ENCODE measurements around the gene MZF1.

The MZF1 gene

DNA sequence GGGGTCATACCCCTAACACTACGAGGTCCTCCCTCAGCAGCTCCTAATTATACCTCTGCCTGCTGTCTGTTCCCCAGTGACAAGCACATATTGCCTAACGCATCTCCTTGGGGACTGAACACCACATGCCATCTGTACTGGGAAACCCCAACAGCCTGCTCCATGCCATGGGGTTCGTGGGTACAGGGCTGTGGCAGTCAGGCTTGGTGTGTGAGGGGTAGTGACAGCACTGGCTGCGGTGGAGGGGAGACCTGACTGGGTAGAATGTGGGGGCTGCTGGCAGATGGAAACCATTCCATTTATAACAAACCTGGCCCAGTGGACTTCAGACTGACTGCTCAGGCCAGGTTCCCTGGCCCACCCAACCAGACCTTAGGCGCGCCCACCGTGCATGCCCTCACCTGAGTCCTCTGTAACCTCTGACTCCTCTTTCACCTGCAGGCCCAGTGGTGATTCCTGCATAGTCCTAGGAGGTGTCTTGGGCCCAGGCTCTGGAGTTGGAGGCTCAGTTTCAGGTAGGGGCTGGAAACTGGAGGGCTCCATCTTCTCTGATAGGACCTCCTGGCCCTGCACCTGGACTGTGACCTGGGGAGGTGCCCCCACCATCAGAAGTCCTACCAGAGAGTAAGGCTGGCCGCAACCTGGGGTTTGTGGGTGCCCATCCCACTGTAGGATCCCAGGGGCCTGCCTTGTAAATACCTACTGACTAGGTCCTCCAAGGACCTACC lies 3.0 kb downstream of the MZF1 start:
- DNase-seq: no peak

GRCh38 chr19:58569191-58569942 lies 3.8 kb downstream of the MZF1 start:
- DNase-seq: no peak

GRCh38 chr19:58568453-58569130 lies 4.5 kb downstream of the MZF1 start:
- no peak for DNase-seq

- no peak for DNase-seq
Measured at GRCh38 chr19:58566989-58567388, 6.1 kb downstream of the MZF1 start.

DNA sequence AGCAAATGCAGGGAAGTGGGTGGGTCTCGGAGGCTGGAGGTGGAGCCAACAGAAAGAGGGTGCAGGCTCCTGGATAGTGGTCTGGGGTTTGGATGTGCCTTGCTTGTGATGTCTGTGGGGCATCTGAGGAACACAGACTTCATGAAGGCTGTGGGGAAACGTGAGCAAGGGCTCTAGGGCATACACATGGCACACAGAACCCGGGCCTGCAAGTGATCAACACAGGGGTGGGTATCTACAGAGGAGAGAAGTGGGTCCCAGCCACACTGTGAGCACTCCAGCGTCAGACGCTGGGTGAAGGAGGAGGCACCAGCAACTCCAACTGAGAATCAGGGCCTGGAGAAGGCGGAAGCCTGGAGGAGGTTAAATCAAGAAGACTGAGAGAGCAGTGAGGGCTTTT lies 9.3 kb downstream of the MZF1 start:
- no peak for DNase-seq

GRCh38 chr19:58563034-58563573 lies 10.0 kb downstream of the MZF1 start:
- no peak for DNase-seq

DNA sequence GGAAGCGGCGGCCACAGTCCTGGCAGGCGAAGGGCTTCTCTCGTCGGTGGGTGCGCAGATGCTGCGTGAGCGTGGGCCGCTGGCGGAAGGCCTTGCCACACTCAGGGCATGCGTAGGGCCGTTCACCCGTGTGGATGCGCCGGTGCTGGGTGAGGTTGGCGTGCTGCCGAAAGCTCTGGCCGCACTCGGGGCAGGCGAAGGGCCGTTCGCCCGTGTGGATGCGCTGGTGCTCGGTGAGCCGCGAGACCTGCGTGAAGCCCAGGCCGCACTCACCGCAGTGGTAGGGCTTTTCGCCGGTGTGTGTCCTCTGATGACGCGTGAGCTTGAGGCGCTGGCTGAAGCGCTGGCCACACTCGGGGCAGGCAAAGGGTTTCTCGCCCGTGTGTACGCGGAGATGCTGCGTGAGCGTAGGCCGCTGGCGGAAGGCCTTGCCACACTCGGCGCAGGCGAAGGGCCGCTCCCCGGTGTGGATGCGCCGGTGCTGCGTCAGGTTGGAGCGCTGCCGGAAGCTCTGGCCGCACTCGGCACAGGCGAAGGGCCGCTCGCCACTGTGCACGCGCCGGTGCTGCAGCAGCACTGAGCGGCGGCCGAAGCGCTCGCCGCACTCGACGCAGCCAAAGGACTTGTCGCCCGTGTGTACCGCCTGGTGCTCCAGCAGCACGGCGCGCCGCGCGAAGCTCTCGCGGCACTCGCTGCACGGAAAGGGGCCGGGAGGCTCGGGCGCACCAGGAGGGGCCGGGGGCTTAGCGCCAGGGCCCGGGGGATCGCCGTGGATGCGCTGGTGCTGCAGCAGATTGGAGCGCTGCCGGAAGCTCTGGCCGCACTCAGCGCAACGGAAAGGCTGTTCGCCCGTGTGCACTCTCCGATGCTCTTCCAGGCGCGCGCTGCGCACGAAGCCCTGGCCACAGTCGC lies 10.8 kb downstream of the MZF1 start:
- no peak for DNase-seq

DNA sequence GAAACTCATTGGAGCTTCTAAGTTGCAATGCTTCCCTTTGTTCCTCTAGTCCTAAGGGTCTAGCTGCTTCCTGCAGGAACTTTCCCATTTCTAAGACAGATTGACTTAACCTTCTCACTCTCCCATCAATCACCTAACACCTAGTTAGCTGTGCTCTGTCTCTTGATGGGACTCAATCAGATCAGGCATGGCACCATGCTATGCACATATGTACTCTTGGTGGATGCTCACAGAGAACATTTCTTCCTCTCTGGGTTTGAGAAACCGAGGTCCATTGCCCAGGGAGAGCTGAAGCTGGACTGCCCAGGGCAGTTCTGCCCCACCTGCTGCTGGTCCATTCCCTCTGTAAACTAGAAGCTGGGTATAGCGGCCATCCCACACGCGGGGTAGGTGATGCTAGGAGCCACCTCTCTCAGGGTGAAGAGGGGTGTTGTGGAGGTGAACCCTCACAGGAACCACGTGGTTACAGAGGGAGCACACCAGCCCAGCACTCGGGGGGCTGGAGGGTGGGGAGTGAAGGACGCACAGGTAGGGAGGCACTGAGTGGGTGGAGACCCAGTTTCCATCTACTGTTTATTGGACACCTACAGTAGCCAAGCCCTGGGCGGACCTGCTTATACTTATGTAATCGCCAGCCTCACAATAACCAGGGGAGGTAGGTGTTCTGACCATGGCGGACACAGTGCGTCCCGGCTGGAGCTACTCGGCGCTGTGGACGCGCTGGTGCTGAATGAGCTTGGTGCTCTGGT lies 11.6 kb downstream of the MZF1 start:
- DNase-seq: no peak

DNA sequence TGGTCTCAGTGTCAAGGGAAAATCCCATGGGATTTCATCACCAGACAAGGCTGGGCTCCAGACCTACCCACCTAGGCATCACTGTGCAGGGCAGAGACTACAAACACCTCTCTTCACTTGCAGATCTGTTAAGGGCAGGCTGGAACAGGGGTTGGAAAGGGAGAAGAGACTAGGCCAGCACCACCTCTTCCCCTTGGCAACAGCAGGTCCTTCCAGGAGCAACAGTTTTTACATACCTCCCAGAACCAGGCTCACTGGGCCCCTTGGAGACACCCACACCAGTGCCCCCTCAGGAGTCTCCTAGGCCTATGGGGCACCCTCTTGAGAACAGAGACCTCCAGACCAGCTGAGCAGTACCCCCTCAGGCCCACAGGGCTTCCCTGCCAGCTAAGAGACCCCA lies 12.2 kb downstream of the MZF1 start:
- DNase-seq: no peak

- DNase-seq: no peak
Measured at GRCh38 chr19:58560007-58560887, 12.9 kb downstream of the MZF1 start.

DNA sequence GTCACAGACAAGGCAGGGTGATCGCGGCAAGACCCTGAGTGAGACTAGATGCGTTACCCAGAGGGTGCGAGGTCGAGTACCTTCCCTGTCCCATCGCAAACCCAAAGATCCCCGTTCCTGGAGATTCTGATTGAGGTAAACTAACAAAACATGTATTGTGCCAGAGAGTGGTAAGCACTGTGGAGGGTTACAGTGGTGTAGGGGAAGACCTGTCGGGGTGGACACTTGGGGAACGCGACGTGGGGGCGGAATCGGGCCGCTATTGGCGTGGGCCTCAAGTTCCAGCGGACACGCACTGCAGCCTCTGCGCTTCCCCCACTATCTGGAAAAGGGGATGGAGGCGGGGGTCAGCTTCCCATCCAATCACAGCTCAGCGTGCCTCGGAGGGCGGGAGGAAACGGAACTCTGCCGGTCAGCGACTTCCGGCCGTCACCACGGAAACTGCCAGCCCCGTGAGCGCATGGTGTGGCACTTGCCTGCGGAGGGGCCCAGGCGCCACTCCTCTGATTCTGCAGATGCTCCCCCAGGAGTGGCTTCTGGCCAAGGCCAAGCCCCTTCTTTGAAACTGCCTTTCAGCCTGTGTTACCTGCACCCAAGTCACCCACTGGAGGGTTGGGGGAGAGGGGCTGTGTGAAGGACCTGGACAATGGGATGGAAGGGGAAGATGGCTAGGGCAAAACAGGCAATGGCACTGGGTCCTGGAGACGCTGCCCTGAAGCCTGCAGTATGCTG lies 13.7 kb downstream of the MZF1 start:
- no peak for DNase-seq

DNA sequence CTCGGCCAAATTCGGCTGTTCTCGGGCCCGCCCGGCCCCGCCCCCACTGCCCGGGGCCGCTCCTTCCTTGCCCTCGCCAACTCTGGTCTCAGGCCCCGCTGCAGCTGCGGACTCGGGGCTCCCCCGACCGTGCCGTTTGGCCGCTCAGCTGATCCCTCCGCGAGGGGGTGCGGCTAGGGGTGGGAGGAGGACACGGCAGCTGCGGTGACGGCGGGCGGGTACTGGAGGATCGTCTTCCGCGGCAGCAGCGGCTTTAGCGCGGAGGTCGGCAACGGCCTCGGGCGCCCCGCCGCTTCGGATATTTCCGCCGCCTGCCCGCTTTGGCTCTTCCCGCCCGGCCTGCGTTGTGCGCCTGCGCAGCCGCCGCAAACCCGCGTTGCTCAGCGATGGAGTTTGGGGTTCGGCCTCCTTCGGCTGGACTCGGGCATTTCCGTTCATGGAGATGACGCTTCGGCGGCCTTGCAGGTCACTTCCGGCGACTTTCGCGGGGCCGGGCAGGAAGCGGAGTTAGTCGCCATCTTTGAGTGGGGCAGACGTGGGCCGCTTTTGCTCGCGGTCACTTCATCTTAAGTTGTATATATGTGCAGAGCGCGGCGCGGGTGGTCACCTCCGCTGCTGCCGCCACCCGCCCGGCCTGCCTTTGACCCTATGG lies 14.4 kb downstream of the MZF1 start:
- DNase-seq: no peak

- no peak for DNase-seq
Measured at GRCh38 chr19:58558066-58558622, 15.0 kb downstream of the MZF1 start, which contains the start of gene UBE2M. Gene UBE2M, minus strand, starts transcription at chr19:58558611. Its CDS starts 230 bp downstream, at chr19:58558381.

DNA sequence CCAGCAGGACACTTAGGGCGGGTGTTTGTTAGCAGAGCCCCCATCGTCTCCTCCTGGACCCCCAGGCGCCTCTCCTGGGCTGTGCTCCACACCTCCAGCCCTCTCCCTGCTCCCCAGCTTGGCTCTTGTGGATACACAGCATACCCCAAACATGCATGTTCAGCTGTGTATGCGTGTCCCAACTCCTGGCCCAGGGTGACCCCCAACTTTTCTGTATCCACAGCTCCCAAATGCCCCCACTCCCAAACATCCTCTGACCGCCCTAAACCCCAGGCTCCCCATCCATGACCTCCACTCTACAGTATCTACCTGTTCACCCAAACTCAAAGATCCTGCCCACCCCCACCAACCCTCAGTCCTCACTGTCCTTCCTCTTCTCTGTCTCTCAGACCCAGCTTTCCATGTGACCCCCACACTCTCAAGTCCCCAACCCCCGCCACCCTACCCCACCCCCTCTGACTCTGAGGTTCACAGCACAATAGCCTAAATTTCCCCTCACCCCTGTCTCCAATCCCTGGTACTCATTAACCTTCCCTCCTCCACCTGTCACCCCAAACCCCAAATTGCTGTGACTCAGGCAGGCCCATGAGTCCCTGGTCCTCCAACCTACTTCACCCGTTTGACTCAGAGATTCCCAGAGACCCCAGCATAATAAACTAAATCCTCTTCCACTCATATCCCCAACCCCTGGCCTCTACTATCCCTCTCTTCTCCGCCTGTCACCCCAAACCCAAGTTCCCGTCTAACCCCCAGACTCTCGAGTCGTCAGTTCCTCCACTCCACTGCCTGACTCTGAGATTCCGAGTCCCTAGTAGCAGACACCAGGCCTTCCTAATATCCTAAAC lies 15.7 kb downstream of the MZF1 start:
- DNase-seq: no peak

DNA sequence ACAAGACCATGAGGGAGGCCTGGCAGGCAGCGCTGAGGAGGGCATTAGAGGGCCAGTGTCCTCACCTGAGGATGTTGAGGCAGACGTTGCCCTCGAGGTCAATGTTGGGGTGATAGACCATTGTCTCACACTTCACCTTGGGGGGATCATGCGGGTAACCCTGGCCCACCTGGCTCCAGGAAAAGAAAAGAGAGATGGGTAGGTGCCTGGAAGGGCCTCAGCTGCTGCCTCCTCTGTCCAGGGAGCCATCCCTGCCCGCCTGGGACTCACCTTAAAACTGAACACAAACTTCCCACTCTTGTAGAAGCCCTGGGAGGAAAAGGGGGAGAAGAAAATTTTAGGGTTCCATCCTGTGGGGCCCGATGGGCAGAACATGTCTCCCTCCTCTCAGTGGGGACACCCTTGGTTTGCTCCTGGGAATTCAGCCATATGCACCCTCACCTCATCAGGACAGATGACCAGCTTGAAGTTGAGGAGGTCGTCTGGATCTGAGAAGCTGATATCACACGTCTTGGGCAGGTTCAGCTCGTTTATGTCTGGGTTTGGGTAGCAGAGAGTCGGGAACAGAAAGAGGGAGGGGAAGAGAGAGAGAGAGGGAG lies 16.4 kb downstream of the MZF1 start:
- no peak for DNase-seq

DNA sequence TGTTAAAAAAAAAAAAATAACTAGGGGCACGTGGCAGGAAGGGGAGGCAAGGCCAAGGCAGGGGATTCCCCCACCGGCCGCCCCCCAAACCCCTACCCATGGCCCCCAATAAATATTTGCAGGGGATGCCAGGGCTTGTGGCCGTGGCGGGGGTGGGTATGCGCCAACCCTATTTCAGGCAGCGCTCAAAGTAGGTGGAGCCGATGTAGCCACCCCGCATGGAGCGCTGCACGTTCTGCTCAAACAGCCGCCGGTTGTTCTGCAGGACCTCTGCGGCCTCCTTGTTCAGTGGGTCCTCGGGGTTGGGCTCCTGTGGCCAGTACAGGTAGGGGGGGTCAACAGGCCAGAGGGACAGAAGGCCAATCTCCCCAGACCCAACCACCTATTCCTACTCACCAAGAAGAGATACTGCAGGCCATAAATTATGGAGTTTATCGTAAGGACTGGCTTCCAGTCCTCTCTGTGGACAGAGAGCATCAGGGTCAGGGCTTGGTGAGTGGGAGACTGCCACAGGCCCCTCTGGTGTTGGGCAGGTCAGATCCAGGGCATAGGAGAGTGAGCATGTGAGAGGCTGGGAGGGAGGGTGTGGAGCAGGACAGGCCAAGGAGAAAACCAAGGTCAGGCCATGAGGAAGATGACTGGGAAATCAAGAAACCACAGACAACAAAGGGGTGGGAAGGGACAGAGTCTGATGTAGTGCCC lies 17.1 kb downstream of the MZF1 start:
- no peak for DNase-seq

DNA sequence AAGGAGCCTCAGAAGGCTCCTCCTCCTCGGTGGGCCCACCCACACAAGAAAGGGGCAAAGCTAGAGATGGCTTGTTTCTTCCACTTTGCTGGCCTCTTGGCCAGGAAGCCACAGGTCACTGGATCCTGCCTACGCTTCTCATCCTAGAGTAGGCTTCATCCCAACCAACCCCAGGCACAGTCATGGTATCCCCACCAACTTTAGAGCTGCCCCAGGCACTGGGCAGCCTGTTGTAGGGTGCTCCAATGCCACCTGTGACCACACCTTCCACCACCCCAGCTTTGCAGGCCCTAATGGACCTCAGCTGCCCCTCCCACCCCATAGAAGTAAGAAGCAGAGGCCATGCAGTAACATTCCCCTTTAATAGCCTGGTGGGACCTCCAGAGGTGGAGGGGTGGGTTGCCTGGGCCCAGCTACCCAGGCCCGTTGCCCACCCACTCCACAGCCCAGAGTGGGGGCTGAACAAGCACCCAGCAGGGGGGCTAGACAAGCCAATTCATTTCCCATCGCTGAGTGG lies 17.7 kb downstream of the MZF1 start:
- DNase-seq: no peak

Measured in NCI-H2171 (cell line).